Keratinocyte (primary cell): ENCODE data around the gene TADA2B. TPM values are rescaled to one million over a fixed set of nuclear protein-coding genes. Genes with fewer than 3 reads are reported as not detected.

Experiments used
- DNase-seq: peaks from one replicate; pipeline ENCODE4 v3.0.0-alpha.2; 2011; ENCODE audit warnings: low read depth, missing footprints, low spot score
- FAIRE-seq: peaks from 2 replicates; lab custom pipeline; 2011; peaks lifted over from hg19 to GRCh38; lab: Jason Lieb, UNC
- H2AFZ ChIP-seq: 2 replicates; pipeline ENCODE4 v1.6.0; 2012; ENCODE audit warnings: low read length, control low read depth, inconsistent platforms; ENCODE audit not compliant: control insufficient read depth
- H3K27ac ChIP-seq: 2 replicates; pipeline ENCODE4 v1.5.1; 2011; ENCODE audit warnings: low read length; ENCODE audit not compliant: control insufficient read depth, insufficient read depth
- H3K27me3 ChIP-seq: 3 replicates; pipeline ENCODE4 v1.6.0; 2011; ENCODE audit warnings: low read length; ENCODE audit not compliant: control insufficient read depth, insufficient read depth; ENCODE audit errors: extremely low read depth
- H3K36me3 ChIP-seq, 2 experiments: 2 replicates in 1 of 2; 3 replicates in 1 of 2; pipeline ENCODE4 v1.5.1; 2011; ENCODE audit warnings: low read length in 2 of 2, mild to moderate bottlenecking in 1 of 2; ENCODE audit not compliant: control insufficient read depth in 2 of 2, insufficient read depth in 2 of 2; ENCODE audit errors: extremely low read depth in 1 of 2
- H3K4me1 ChIP-seq: 3 replicates; pipeline ENCODE4 v1.5.1; 2011; ENCODE audit warnings: low read length; ENCODE audit not compliant: control insufficient read depth, insufficient read depth; ENCODE audit errors: extremely low read depth
- H3K4me2 ChIP-seq: 3 replicates; pipeline ENCODE4 v1.6.0; 2011; ENCODE audit warnings: low read depth, low read length; ENCODE audit not compliant: control insufficient read depth, insufficient read depth; ENCODE audit errors: extremely low read depth
- H3K4me3 ChIP-seq, 3 experiments: fragments of 200-600 bp in 1 of 3; sonication (generic) in 1 of 3; 2 replicates in 2 of 3; 3 replicates in 1 of 3; pipeline ENCODE4 v1.5.1; 2011 to 2016; ENCODE audit warnings: low read length in 3 of 3, mild to moderate bottlenecking in 3 of 3, control low read depth in 2 of 3, inconsistent platforms in 1 of 3, low read depth in 1 of 3, mixed read lengths in 1 of 3, mixed run types in 1 of 3, moderate library complexity in 1 of 3; ENCODE audit not compliant: control insufficient read depth in 2 of 3, insufficient read depth in 2 of 3; ENCODE audit errors: extremely low read depth in 1 of 3
- H3K79me2 ChIP-seq: 2 replicates; pipeline ENCODE4 v1.6.0; 2012; ENCODE audit warnings: low read length; ENCODE audit not compliant: control insufficient read depth, insufficient read depth
- H3K9ac ChIP-seq: 3 replicates; pipeline ENCODE4 v1.6.0; 2011; ENCODE audit warnings: low read length; ENCODE audit not compliant: control insufficient read depth, insufficient read depth; ENCODE audit errors: extremely low read depth
- H3K9me1 ChIP-seq: 3 replicates; pipeline ENCODE4 v1.6.0; 2011; ENCODE audit warnings: low read length; ENCODE audit not compliant: control insufficient read depth, insufficient read depth; ENCODE audit errors: extremely low read depth
- H3K9me3 ChIP-seq: 2 replicates; pipeline ENCODE4 v1.5.1; 2012; ENCODE audit warnings: low read depth, low read length; ENCODE audit not compliant: control insufficient read depth
- H4K20me1 ChIP-seq: 3 replicates; pipeline ENCODE4 v1.6.0; 2011; ENCODE audit warnings: low read length; ENCODE audit not compliant: control insufficient read depth, insufficient read depth; ENCODE audit errors: extremely low read depth
- CTCF ChIP-seq, 3 experiments: IDR thresholded peaks in 1 of 3; conservative IDR thresholded peaks in 1 of 3; optimal IDR thresholded peaks in 1 of 3; 2 replicates in 2 of 3; 3 replicates in 1 of 3; pipeline versions ENCODE3 to v1.5.1; 2011; ENCODE audit warnings: low read length in 3 of 3, mild to moderate bottlenecking in 3 of 3, moderate library complexity in 2 of 3, control low read depth in 1 of 3, inconsistent platforms in 1 of 3; ENCODE audit not compliant: insufficient read depth in 2 of 3; ENCODE audit errors: extremely low read depth in 1 of 3
- EZH2 ChIP-seq: IDR thresholded peaks from one replicate; pipeline ENCODE4 v1.6.1; 2012; ENCODE audit warnings: inconsistent platforms, mild to moderate bottlenecking, low read length, moderate library complexity
- dilution Hi-C: fragments of 300-500 bp; cut with MboI; formaldehyde crosslinking; loops from one replicate; pipeline ENCODE4 v1.7.0; 2020; ENCODE audit warnings: low sequenced_read_pairs; ENCODE audit not compliant: extremely low pct_ligation_motif_present
- polyA plus RNA-seq, 5 experiments: library from polyadenylated mRNA; depleted of rRNA in 3 of 5; stranded (reverse) in 3 of 5; stranded (forward) in 1 of 5; unstranded in 1 of 5; fragments of >200 nt; gene quantifications; 1 replicate in 1 of 5; 2 replicates in 3 of 5; 3 replicates in 1 of 5; pipeline versions ENCODE4 v1.2.1 to v1.2.3, GENCODE V29; 2011 to 2012; ENCODE audit warnings: missing spikeins in 2 of 5, low read depth in 1 of 5, low replicate concordance in 1 of 5

TADA2B gene
- polyA plus RNA-seq, 1 donor (not counting 4 experiments of a cell fraction or from before 2014, with no cell fraction given): 5.3 TPM

GRCh38 chr4:7055990-7056325, 12.8 kb downstream of the TADA2B start:
- DNase-seq (no peak), FAIRE-seq (no peak)
- no peak overlapping the region for H3K9ac ChIP-seq
- peaks cover 14% of the 10 kb centered on the region for H3K79me2 ChIP-seq
- no peaks in the 10 kb centered on the region for H3K27me3 ChIP-seq
- H2AFZ ChIP-seq: no peak overlapping the region
- H4K20me1 ChIP-seq: peaks cover 5% of the 10 kb centered on the region
- no peak overlapping the region for H3K4me2 ChIP-seq
- peaks cover 19 to 37% of the 10 kb centered on the region in 2 experiments for H3K36me3 ChIP-seq
- dilution Hi-C loops: no loop called here
- H3K9me1 ChIP-seq: no peaks in the 10 kb centered on the region
- H3K4me3 ChIP-seq: no peak overlapping the region
- H3K4me1 ChIP-seq: no peaks in the 10 kb centered on the region
- no peak overlapping the region for H3K27ac ChIP-seq
- H3K9me3 ChIP-seq: no peaks in the 10 kb centered on the region
- no peak for TF ChIP-seq EZH2
- TF ChIP-seq CTCF (optimal IDR thresholded peaks at IDR 0.05 in 1 of 3, IDR thresholded peaks at IDR 0.05 in 1 of 3, conservative IDR thresholded peaks at IDR 0.05 in 1 of 3; ENCODE audit: extremely low read depth in 1 of 3, insufficient read depth in 2 of 3, low read length in 3 of 3): no peak

GRCh38 chr4:7058792-7059191, 15.6 kb downstream of the TADA2B start:
- Histone ChIP-seq H3K9ac (no peak overlapping the region), H4K20me1 (peaks cover 6% of the 10 kb centered on the region), H3K4me2 (no peak overlapping the region), H3K36me3 (peaks cover 38 to 54% of the 10 kb centered on the region in 2 experiments), H3K4me3 (no peak overlapping the region), H3K9me1 (no peaks in the 10 kb centered on the region), H3K27me3 (no peaks in the 10 kb centered on the region), H3K79me2 (peaks cover 10% of the 10 kb centered on the region), H3K9me3 (no peaks in the 10 kb centered on the region), H3K27ac (no peak overlapping the region), H2AFZ (no peak overlapping the region), H3K4me1 (no peaks in the 10 kb centered on the region)
- DNase-seq: no peak
- TF ChIP-seq CTCF (optimal IDR thresholded peaks at IDR 0.05 in 1 of 3, IDR thresholded peaks at IDR 0.05 in 1 of 3, conservative IDR thresholded peaks at IDR 0.05 in 1 of 3; ENCODE audit: extremely low read depth in 1 of 3, insufficient read depth in 2 of 3, low read length in 3 of 3) (no peak), EZH2 (no peak)
- dilution Hi-C loops: no loop called here
- FAIRE-seq: no peak
